GM21717 (cell line): ENCODE measurements around the gene CNOT10.
"Not testable (repeated sequence)": the region's sequence is repeated elsewhere in the genome, so short reads cannot be mapped to it uniquely, and the experiment has no call there.

ENCODE experiments used
- ATAC-seq: cut with Tn5 transposase; IDR thresholded peaks from one replicate; pipeline ENCODE4 v1.9.1; 2021; ENCODE audit warnings: mild to moderate bottlenecking, moderate library complexity; ENCODE audit not compliant: unreplicated experiment

Gene CNOT10

GRCh38 chr3:32685543-32686185, 676 bp downstream of the CNOT10 start:
- no peak for ATAC-seq

- no peak for ATAC-seq
These were observed 1.7 kb downstream of the CNOT10 start for GRCh38 chr3:32686713-32687112.

GRCh38 chr3:32691847-32692246, 6.9 kb downstream of the CNOT10 start:
- no peak for ATAC-seq

DNA sequence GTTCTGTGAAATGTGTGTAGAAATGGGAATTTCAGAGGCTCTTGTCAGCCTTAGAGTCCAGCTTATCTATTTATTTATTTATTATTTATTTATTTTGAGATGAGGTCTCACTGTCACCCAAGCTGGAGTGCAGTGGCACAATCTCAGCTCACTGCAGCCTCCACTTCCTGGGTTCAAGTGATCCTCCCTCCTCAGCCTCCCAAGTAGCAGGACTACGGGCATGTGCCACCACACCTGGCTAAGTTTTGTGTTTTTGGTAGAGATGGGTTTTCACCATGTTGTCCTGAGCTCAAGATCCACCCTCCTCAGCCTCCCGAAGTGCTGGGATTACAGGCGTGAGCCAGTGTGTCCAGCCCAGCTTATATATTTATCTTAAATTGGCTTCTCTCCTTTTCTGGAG, 11.5 kb downstream of the CNOT10 start:
- ATAC-seq = no peak

DNA sequence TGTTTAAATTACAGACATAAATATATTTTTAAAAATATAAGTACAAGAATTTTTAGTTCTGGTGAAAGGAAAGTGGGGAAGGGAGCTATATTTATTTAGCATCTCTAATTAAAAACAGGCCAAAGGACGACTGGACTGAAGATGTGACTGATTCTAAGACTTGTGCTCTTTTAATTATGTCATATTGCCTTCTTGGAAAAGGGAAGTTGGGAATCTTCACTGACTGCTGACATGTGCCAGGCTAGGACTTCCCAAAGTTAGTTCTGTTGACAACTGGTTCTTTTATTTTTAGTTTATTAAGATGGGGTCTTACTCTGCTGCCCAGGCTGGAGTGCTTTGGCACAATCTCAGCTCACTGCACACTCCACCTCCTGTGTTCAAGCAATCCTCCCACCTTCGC, 13.5 kb downstream of the CNOT10 start:
- ATAC-seq = no peak

- no peak for ATAC-seq
These were observed 14.4 kb downstream of the CNOT10 start for GRCh38 chr3:32699429-32699828.

DNA sequence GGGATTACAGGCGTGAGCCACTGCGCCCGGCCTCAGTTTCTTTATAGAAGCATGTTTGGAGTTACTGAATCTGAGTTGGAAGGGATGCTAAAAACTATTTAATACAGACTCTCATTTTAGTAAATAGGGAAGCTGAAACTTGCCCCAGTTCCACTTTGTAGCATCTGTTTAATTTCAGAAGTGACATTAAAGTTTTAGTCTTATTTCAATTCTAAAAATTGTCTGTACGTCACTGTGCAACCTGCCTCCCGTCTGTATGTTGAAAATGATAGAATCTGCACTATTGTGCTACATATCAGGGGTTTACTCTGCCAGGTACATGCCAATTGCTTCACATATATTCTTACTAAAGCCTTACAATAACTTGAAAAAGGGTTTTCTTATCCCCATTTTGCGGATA, 15.3 kb downstream of the CNOT10 start:
- ATAC-seq = no peak

DNA sequence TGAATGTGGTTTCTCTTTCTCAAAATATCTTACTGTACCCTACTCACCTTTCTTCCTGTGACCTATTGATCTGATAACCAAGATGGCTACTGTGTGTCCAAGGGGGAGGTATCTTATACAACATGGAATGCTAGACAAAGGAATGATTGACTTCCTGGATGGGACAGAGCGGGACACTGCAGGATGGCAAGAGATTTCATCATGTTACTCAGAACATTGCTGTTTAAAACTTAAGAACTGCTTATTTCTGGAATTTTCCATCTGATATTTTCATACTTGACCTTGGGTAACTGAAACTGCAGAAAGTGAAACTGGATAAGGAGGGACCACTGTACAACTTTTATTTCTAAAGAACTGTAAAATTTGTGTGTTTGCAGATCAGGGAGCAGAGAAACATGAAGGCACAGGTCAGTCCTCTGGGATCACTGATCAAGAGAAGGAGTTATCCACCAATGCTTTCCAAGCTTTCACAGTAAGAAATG, 18.5 kb downstream of the CNOT10 start:
- no peak for ATAC-seq

DNA sequence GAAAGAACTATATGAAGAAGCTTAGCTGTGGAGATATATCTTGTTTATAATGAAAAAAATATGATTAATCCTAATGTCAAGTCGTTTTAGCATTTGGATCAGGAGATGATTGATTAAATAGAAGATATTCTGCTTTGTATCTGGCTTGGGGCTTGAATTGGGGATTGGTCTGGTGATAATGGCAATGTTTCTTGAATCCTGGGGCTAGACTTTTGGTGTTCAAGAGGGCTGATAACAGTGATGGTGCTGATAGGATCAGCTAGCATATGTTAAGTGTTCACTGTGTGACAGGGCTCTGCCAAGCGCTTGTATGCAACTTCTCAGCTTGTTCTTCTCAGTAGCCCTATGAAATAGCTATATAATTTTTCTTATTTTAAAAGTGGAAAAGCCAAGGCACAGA, 20.2 kb downstream of the CNOT10 start:
- ATAC-seq = no peak

DNA sequence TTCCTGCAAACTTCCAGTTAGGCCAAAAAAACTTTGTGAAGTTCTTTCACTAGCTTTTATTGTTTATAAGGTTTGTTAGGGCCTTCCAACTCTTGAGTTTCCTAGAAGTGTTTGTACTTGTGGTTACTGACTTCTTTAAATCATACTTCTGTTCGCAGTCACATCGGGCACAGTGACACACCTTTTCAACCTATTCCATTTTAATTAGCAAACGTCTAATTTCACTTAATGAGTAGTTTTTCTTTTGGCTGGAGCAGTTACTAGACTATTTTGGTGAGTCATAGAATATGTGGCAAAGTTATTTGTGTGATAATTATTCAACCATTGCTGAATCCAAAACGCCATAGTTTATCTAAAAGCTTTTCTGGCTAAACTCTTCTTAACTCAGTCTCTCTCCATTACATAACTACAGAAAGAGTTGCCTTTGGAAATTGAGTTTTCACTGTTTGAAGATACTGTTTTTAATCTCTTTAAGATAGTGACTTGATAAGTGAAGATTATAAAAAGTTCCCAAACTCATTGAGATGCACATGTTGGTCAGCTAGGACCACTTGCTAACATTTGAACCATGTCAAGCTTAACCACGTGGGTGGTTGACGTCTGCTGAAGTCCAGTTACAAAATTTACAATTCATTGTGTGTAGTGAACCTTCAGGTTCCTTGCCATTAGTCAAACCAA, 21.5 kb downstream of the CNOT10 start:
- no peak for ATAC-seq

DNA sequence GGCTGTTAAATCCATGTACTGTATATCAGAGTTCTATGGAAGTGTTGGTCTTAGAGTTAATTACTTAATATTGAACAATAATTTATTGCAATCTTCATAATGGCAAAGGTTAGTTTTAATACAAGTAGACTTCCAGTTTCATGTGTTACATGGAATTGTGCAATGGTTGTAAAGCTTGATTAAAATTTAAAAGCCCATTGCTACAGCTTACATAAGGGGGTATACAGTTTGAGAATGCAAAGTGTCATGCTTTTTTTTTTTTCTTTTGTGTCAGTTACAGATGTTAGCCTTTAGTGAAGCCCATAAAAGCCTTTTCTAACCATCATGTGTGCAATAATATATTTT, 22.0 kb downstream of the CNOT10 start:
- ATAC-seq = no peak

- no peak for ATAC-seq
These were observed 23.8 kb downstream of the CNOT10 start for GRCh38 chr3:32708672-32709283.

DNA sequence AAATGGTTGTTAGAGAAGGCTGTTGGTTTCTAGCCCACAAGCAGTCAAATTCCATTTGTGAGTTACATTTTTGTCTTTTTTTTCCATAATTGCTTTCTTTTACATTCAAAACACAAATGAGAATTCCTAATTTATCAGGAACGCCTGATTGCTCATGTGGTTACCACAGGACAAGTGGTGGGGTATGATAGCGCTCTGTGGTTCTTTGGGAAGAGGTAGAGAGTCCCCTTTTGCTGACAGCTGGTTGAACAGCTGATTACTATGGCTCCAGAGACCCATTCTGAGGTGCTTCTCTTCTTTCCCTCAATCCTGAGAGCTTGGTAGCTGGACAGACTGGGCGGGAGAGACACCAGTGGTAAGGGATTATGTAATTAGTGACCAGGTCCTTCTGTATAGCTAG, 24.4 kb downstream of the CNOT10 start:
- ATAC-seq = no peak

DNA sequence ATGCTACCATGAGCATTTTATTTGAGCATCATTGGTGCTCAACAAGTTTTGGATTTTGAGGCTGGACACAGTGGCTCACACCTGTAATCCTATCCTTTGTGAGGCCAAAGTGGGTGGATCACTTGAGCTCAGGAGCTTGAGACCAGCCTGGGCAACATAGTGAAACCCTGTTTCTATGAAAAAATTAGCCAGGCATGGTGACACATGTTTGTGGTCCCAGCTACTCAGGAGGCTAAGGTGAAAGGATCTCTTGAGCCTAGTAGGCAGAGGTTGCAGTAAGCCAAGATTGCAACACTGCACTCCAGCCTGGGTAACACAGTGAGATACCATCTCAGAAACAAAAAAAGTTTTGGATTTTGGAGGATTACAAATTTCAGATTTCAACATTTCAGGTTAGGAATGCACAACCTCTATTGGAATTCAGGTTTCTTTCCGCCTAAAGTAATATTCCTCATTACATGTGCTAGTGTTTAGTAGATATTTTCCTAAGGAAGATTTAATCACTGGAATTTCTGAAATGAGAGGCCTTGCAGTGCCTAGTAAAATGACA, 27.6 kb downstream of the CNOT10 start:
- ATAC-seq = no peak

- ATAC-seq = no peak
These were observed 28.2 kb downstream of the CNOT10 start for GRCh38 chr3:32713181-32713580.

DNA sequence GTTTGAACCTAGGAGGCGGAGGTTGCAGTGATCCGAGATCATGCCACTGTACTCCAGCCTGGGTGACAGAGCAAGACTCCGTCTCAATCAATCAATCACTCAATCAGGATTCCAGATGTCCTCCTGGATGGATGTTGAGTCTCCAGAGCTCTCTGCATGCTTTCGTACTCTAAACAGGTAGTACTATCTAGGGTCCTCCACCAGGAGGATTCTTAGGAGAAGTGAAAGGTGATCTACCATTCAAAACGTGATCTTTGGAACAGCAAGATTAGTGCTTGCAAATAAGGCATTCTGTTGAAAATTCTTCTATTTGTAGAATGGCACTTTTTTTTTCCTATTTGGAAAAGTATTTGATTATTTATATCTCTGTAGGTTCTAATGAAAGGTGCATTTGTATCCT, 34.3 kb downstream of the CNOT10 start:
- ATAC-seq = no peak

DNA sequence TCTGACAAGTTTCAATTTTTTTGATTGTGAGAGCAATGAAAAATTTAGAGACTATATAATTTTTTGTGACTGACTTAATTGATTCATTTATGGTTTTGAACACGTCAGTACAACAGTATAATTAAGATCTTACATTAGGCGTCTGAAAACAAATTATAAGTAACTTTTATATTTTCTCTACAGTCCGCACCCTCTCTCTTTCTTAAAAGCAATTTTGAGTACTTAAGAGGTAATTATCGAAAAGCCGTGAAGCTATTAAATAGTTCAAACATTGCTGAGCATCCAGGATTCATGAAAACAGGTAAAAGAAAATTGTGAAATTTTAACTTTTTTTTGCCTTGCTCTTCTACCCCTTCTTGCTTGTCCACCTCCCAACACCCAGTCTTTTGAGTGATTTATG, 34.9 kb downstream of the CNOT10 start:
- ATAC-seq = no peak

DNA sequence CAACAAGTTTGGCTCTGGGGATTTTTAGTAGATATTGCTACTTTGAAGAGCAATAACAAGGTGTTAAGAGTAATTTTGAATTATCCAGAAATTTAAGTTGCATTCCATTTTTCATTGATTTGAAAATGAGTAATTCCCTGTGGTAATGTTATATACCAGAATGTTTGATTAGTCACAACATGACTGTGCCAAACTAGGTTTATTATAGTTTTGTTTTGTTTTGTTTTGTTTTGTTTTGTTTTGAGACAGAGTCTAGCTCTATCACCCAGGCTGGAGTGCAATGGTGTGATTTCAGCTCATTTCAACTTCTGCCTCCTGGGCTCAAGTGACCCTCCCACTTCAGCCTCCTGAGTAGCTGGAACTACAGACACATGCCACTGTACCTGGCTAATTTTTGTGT, 40.7 kb downstream of the CNOT10 start:
- no peak for ATAC-seq

DNA sequence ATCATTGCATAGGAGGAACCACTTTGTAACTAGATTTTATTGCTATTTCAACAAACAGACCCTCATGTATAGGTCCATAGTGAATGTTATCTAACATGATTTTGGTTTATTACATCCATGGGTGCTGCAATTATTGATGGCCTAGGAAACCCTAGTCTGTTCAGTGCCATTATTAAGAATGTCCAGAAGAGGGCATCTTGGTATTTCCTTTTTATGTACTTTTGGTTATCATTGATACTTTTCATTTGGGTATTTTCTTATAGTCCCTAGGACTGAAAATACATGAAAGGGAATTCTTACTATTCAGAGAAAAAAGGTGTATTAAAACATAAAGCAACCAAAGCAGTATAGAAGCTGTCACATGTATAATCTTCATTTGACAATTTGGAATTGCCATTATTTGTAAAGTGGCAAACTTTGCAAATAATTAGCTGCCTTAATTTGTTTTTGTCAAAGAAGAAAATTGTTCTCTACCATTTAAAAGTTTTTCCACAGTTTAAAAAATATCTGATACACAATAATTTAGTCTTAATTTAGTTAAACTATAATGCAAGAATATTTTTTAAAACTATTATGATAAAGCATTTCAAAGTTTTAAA, 48.7 kb downstream of the CNOT10 start:
- no peak for ATAC-seq

DNA sequence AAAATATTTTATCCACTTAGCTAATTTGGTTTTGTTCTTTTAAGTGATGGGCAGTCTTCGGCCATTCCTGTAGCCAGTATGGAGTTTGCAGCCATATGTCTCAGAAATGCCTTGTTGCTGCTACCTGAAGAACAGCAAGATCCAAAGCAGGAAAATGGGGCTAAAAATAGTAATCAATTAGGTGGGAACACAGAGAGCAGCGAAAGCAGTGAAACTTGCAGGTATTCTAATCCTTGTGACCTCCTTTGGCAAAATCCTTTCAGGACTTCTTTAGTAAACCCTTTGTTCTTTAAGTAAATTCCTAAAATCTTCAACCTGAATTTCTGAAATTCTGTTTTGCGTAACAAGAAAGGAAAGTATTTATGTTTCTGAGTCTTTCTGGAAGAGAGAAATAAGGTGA, 49.8 kb downstream of the CNOT10 start:
- ATAC-seq = no peak

DNA sequence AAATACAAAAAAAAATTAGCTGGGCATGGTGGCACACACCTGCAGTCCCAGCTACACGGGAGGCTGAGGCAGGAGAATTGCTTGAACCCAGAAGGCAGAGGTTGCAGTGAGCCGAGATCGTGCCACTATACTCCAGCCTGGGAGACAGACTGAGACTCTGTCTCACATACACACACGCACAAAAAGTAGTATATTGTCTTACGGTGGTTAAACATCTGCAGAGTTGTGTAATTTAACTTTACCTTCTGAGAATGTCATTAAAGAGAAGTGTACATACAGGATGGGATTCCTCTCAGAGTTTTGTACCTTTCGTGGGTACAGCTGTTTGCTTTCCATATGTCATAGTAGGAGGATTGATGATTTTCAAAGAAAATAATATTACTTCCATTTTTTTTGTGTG, 58.5 kb downstream of the CNOT10 start:
- not testable (repeated sequence) for ATAC-seq

DNA sequence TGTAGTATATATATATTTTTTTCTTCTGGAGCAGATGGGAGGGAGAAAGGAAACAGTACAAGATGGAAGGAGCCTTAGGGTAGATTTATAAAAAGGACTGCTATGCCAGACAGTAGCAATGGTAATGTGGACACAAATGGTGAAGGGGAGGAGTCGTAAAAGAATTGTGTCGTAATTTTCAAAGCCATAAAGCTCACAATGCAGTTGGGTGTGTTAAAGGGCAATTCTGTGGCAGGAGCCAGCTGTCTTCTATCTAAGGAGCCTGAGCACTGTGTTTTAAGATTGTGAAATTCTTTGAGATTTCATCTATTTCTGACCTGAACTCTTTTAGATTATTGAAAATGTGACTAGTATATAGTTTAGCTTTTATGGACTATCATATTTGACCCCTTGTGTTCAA, 58.9 kb downstream of the CNOT10 start:
- ATAC-seq = no peak
